Regular cardiac myocyte (primary cell): ENCODE data around the gene CCL20. TPM values are rescaled to one million over a fixed set of nuclear protein-coding genes. Genes with fewer than 3 reads are reported as not detected.

Experiments
- total RNA-seq: library from RNA; depleted of rRNA; stranded (reverse); fragments of >200 nt; gene quantifications from 2 replicates; pipeline ENCODE4 v1.2.3, GENCODE V29; 2014

The CCL20 gene, protein sequence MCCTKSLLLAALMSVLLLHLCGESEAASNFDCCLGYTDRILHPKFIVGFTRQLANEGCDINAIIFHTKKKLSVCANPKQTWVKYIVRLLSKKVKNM
- total RNA-seq, result 1.3 and 57.5 TPM in 2 replicates

DNA sequence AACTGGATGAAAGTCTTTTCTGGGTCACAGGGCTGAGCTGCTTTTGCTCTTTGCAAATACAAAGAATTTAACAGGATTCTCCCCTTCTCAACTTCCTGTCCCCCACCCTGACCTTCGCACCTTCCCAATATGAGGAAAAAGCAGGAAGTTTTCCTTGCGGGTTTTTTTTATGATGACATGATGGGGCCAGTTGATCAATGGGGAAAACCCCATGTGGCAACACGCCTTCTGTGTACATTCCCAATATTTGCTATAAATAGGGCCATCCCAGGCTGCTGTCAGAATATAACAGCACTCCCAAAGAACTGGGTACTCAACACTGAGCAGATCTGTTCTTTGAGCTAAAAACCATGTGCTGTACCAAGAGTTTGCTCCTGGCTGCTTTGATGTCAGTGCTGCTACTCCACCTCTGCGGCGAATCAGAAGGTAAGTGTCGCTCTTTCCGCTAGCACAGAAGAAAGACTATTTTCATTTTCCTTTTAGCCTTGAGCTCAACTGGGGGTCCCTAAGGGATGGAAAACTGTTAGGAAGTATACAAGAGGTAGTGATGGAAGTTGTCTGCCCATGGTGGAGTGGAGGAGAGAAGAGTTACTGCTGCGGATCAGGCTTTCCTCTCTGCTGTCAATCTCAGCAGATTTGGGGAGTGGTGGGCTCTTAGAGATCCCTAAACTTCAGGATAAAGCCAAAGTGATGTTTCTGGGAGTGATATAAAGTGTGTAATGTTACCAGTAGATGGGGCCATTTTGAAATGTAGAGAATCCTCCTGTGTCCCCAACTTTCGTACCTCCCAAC is at the start of gene CCL20:
Gene CCL20, plus strand, starts transcription at position 281 of the 792 bp plus-strand sequence. Its CDS starts 70 bp downstream, at position 351.

Other genes starting within 250 kb of the CCL20 start
- not detected in 2 replicates for gene SCYGR2, start 214.9 kb upstream of the CCL20 start, total RNA-seq
- not detected in 2 replicates for gene SCYGR3, start 199.0 kb upstream of the CCL20 start, total RNA-seq
- not detected in 2 replicates for gene SCYGR4, start 196.3 kb upstream of the CCL20 start, total RNA-seq
- gene SCYGR5, start 147.0 kb upstream of the CCL20 start, total RNA-seq, result not detected in 2 replicates
- gene SLC19A3, start 95.8 kb upstream of the CCL20 start, total RNA-seq, result 0.19 and 1.7 TPM in 2 replicates
- not detected in 2 replicates for gene SCYGR6, start 89.1 kb upstream of the CCL20 start, total RNA-seq
- gene SCYGR7, start 85.5 kb upstream of the CCL20 start, total RNA-seq, result not detected in 2 replicates
- not detected in 2 replicates for gene SCYGR8, start 67.9 kb upstream of the CCL20 start, total RNA-seq
- gene DAW1, start 57.8 kb downstream of the CCL20 start, total RNA-seq, result 24.2 and 31.6 TPM in 2 replicates